ENCODE data around the gene RASGEF1C.

The RASGEF1C gene

GRCh38 chr5:180119903-180120236 is 89.1 kb downstream of the RASGEF1C start:
- ChIA-PET POLR2A (no interaction called here), CTCF (no interaction called here)

GRCh38 chr5:180119031-180119902 is 89.7 kb downstream of the RASGEF1C start:
- TF ChIP-seq TARDBP (IDR thresholded peaks at IDR 0.05), result no peak
- TF ChIP-seq FOXA1 (IDR thresholded peaks at IDR 0.05), result no peak
- no peak for TF ChIP-seq HDGF (IDR thresholded peaks at IDR 0.05; ENCODE audit: borderline replicate concordance)
- TF ChIP-seq SUZ12 (IDR thresholded peaks at IDR 0.05), result no peak
- no peak for TF ChIP-seq SP1 (IDR thresholded peaks at IDR 0.05)
- TF ChIP-seq FOXM1 (IDR thresholded peaks at IDR 0.05; ENCODE audit: borderline replicate concordance), result no peak
- POLR2A ChIA-PET, result no interaction called here
- no peak for DNase-seq (ENCODE audit: extremely low spot score)
- CTCF ChIA-PET, result no interaction called here

More at GRCh38 chr5:180119903-180120236, 89.1 kb downstream of the RASGEF1C start:
- TF ChIP-seq ZNF384 (IDR thresholded peaks at IDR 0.05) (no peak), SP1 (IDR thresholded peaks at IDR 0.05) (no peak), PKNOX1 (IDR thresholded peaks at IDR 0.05) (no peak), FOXM1 (IDR thresholded peaks at IDR 0.05; ENCODE audit: borderline replicate concordance) (no peak)
- no peak for DNase-seq (ENCODE audit: extremely low spot score)

- no peak for DNase-seq (ENCODE audit: extremely low spot score)
- ChIA-PET CTCF (no interaction called here), POLR2A (no interaction called here)
- no peak for TF ChIP-seq HDGF (IDR thresholded peaks at IDR 0.05; ENCODE audit: borderline replicate concordance)
- no peak for TF ChIP-seq SUZ12 (IDR thresholded peaks at IDR 0.05)
- TF ChIP-seq CTBP1 (IDR thresholded peaks at IDR 0.05; ENCODE audit: borderline replicate concordance), result no peak
Observed at GRCh38 chr5:180118391-180118791, 90.6 kb downstream of the RASGEF1C start.

- POLR2A ChIA-PET, result no interaction called here
- CTCF ChIA-PET, result no interaction called here
- no peak for DNase-seq (ENCODE audit: extremely low spot score)
- TF ChIP-seq HDGF (IDR thresholded peaks at IDR 0.05; ENCODE audit: borderline replicate concordance) (no peak), ARNT (IDR thresholded peaks at IDR 0.05) (no peak), CTBP1 (IDR thresholded peaks at IDR 0.05; ENCODE audit: borderline replicate concordance) (no peak), ZNF384 (IDR thresholded peaks at IDR 0.05) (no peak), FOXK2 (IDR thresholded peaks at IDR 0.05) (no peak), SUZ12 (IDR thresholded peaks at IDR 0.05) (no peak), BHLHE40 (IDR thresholded peaks at IDR 0.05; ENCODE audit: borderline replicate concordance) (no peak)
Observed at GRCh38 chr5:180117000-180117725, 91.8 kb downstream of the RASGEF1C start.

- POLR2A ChIA-PET, result no interaction called here
- TF ChIP-seq FOXM1 (IDR thresholded peaks at IDR 0.05; ENCODE audit: borderline replicate concordance) (no peak), NFRKB (IDR thresholded peaks at IDR 0.05) (no peak), PKNOX1 (IDR thresholded peaks at IDR 0.05) (no peak), BHLHE40 (IDR thresholded peaks at IDR 0.05; ENCODE audit: borderline replicate concordance) (no peak), SP1 (IDR thresholded peaks at IDR 0.05) (no peak), LEF1 (IDR thresholded peaks at IDR 0.05; ENCODE audit: borderline replicate concordance) (no peak), ELF4 (IDR thresholded peaks at IDR 0.05) (no peak), CTBP1 (IDR thresholded peaks at IDR 0.05; ENCODE audit: borderline replicate concordance) (no peak), ARNT (IDR thresholded peaks at IDR 0.05) (no peak), HDGF (IDR thresholded peaks at IDR 0.05; ENCODE audit: borderline replicate concordance) (no peak), L3MBTL2 (conservative IDR thresholded peaks at IDR 0.05) (no peak), FOXA1 (IDR thresholded peaks at IDR 0.05) (no peak), SUZ12 (IDR thresholded peaks at IDR 0.05) (no peak)
Observed at GRCh38 chr5:180116077-180116999, 92.7 kb downstream of the RASGEF1C start.

GRCh38 chr5:180115326-180116076 is 93.5 kb downstream of the RASGEF1C start:
- CTCF ChIA-PET, result no interaction called here
- POLR2A ChIA-PET, result no interaction called here
- TF ChIP-seq BHLHE40 (IDR thresholded peaks at IDR 0.05; ENCODE audit: borderline replicate concordance) (no peak), ARNT (IDR thresholded peaks at IDR 0.05) (no peak), PKNOX1 (IDR thresholded peaks at IDR 0.05) (no peak), CTBP1 (IDR thresholded peaks at IDR 0.05; ENCODE audit: borderline replicate concordance) (no peak), L3MBTL2 (conservative IDR thresholded peaks at IDR 0.05) (no peak), ELF4 (IDR thresholded peaks at IDR 0.05) (no peak), TARDBP (IDR thresholded peaks at IDR 0.05) (no peak), LEF1 (IDR thresholded peaks at IDR 0.05; ENCODE audit: borderline replicate concordance) (no peak), SP1 (IDR thresholded peaks at IDR 0.05) (no peak), NFRKB (IDR thresholded peaks at IDR 0.05) (no peak), ZNF384 (IDR thresholded peaks at IDR 0.05) (no peak), HDGF (IDR thresholded peaks at IDR 0.05; ENCODE audit: borderline replicate concordance) (no peak), SUZ12 (IDR thresholded peaks at IDR 0.05) (no peak), FOXK2 (IDR thresholded peaks at IDR 0.05) (no peak), FOXA1 (IDR thresholded peaks at IDR 0.05) (no peak)
- DNase-seq (ENCODE audit: extremely low spot score), result no peak

More at GRCh38 chr5:180116077-180116999, 92.7 kb downstream of the RASGEF1C start:
- CTCF ChIA-PET, result no interaction called here
- DNase-seq (ENCODE audit: extremely low spot score), result no peak
